Measurements from ENCODE around the gene ZNF213. TPM values are rescaled to one million over a fixed set of nuclear protein-coding genes. Genes with fewer than 3 reads are reported as not detected.

The ZNF213 gene
- total RNA-seq, 1 experiment from 2014 or later, result 12.3 TPM

DNA sequence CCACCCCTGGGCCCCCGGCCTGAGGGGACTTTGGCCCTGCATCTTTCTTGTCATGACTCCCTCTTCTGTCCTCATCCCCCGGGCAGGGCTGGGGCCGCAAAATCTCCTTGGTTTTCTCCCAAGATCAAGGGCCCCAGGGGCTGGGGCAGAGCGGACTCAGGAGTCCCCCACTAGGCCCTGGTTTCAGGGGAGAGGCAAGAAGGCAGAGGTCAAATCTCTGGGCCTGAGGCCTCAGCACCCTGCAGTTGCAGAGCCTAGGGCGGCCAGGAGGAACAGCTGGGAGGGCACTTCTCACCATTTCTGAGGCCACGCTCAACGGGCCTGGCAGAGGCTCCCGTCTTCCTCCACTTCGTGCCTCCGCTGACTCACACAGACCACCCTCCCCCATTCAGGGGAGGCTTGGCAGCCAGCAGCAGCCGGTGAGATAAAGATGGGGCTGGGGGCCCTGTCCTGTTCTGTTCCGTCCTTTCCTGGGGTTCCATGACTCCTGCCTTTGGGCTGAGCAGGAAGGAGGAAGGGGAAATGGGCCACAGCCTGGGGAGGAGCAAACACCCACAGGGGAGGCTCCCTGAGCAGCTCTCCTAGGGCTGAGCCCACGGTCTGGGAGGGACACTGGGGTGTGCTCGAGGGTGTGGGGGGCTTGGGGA lies 48.1 kb upstream of the ZNF213 start:
- intact Hi-C loops (cut with micrococcal nuclease; ENCODE audit: unreplicated experiment), result no loop called here
- ATAC-seq (no peak), DNase-seq (ENCODE audit: low read depth, low spot score) (no peak)
- in situ Hi-C loops (cut with HindIII; ENCODE audit: low pct_unique_long_range_greater_than_20kb, low sequenced_read_pairs), result no loop called here
- Histone ChIP-seq H3K27ac (ENCODE audit: low read length) (no peak overlapping the region), H3K4me3 (ENCODE audit: low read depth in 2 of 2, low read length in 2 of 2) (no peak overlapping the region), H3K27me3 (ENCODE audit: control insufficient read depth, insufficient read depth, low read length) (no peaks in the 10 kb centered on the region), H3K36me3 (ENCODE audit: control insufficient read depth, insufficient read depth, low read length) (no peaks in the 10 kb centered on the region), H3K4me1 (ENCODE audit: control insufficient read depth, insufficient read depth, low read length) (no peaks in the 10 kb centered on the region), H3K9me3 (ENCODE audit: control insufficient read depth, insufficient read depth, low read depth, low read length) (no peaks in the 10 kb centered on the region)
- TF ChIP-seq POLR2AphosphoS5 (IDR thresholded peaks at IDR 0.05; ENCODE audit: low read depth, low read length), result no peak
- no peak for TF ChIP-seq SIN3A (IDR thresholded peaks at IDR 0.05; ENCODE audit: borderline replicate concordance, insufficient read depth, low read depth, low read length)
- TF ChIP-seq, protein P1, sequence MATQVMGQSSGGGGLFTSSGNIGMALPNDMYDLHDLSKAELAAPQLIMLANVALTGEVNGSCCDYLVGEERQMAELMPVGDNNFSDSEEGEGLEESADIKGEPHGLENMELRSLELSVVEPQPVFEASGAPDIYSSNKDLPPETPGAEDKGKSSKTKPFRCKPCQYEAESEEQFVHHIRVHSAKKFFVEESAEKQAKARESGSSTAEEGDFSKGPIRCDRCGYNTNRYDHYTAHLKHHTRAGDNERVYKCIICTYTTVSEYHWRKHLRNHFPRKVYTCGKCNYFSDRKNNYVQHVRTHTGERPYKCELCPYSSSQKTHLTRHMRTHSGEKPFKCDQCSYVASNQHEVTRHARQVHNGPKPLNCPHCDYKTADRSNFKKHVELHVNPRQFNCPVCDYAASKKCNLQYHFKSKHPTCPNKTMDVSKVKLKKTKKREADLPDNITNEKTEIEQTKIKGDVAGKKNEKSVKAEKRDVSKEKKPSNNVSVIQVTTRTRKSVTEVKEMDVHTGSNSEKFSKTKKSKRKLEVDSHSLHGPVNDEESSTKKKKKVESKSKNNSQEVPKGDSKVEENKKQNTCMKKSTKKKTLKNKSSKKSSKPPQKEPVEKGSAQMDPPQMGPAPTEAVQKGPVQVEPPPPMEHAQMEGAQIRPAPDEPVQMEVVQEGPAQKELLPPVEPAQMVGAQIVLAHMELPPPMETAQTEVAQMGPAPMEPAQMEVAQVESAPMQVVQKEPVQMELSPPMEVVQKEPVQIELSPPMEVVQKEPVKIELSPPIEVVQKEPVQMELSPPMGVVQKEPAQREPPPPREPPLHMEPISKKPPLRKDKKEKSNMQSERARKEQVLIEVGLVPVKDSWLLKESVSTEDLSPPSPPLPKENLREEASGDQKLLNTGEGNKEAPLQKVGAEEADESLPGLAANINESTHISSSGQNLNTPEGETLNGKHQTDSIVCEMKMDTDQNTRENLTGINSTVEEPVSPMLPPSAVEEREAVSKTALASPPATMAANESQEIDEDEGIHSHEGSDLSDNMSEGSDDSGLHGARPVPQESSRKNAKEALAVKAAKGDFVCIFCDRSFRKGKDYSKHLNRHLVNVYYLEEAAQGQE (IDR thresholded peaks at IDR 0.05; ENCODE audit: insufficient read depth in 1 of 2, low read depth in 2 of 2, low read length in 1 of 2), result no peak
- TF ChIP-seq, protein P2, sequence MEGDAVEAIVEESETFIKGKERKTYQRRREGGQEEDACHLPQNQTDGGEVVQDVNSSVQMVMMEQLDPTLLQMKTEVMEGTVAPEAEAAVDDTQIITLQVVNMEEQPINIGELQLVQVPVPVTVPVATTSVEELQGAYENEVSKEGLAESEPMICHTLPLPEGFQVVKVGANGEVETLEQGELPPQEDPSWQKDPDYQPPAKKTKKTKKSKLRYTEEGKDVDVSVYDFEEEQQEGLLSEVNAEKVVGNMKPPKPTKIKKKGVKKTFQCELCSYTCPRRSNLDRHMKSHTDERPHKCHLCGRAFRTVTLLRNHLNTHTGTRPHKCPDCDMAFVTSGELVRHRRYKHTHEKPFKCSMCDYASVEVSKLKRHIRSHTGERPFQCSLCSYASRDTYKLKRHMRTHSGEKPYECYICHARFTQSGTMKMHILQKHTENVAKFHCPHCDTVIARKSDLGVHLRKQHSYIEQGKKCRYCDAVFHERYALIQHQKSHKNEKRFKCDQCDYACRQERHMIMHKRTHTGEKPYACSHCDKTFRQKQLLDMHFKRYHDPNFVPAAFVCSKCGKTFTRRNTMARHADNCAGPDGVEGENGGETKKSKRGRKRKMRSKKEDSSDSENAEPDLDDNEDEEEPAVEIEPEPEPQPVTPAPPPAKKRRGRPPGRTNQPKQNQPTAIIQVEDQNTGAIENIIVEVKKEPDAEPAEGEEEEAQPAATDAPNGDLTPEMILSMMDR (IDR thresholded peaks at IDR 0.05), result no peak
- no peak for TF ChIP-seq TCF7L2 (IDR thresholded peaks at IDR 0.05; ENCODE audit: low read depth, low read length)
- POLR2A ChIA-PET, result no interaction called here
- BruUV-seq (replicated peaks), result no TSS peak
- CTCF ChIA-PET, result interaction anchor here (1.2 kb wide), 1 partner anchor 11 kb away, joined by 4 read pairs; no protein-coding TSS in a partner anchor

DNA sequence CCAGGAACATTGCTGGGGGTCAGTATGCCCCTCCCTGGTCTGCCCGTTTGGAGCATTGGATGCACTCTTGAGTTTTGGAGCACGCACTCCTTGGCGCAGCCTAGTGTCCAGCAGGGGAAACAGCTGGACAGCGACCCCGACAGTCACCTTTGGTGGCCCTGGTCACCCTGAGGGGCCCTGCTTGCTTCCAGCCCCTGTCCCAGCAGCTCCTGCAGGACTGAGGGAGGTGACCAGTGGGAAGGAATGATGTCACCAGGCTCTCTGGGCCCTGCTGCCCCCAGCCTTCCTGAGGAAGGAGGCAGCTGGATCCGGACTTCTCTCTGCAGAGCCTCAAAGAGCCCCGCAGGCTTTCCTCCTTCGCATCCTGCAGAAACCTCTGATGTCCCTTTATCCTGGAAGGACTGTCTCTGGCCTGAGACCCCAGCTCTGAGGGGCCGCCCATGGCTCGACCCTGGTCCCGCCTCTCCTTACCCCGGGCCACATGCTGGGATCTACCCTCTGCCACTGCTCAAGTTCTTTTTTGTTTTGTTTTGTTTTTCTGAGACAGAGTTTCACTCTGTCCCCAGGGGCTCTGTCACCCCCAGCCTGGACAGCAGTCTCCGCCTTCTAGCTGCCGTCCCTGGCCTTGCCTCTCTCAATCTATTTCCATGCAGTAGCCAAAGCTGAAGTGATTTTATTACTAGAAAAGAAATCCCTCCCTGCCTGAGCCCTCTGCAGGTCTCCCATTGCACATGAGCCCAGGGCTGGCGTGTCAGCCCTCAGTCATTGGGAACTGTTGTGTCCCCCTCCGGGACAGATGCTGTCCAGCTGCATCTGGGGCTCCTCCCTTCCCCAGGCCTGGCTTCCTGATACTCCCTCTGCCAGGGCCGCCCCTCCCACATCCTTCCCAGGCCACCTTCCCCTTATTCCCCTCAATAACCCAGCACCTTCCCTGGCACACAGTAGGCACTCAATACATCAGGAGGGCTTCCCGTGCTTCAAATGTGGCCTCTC lies 47.3 kb upstream of the ZNF213 start:
- no peaks in the 10 kb centered on the region for H3K4me1 ChIP-seq (ENCODE audit: control insufficient read depth, insufficient read depth, low read length)
- peak; percentile 61 for ATAC-seq
- intact Hi-C loops (cut with micrococcal nuclease; ENCODE audit: unreplicated experiment) (no loop called here), in situ Hi-C loops (cut with HindIII; ENCODE audit: low pct_unique_long_range_greater_than_20kb, low sequenced_read_pairs) (no loop called here)
- no peaks in the 10 kb centered on the region for H3K27me3 ChIP-seq (ENCODE audit: control insufficient read depth, insufficient read depth, low read length)
- H3K9me3 ChIP-seq (ENCODE audit: control insufficient read depth, insufficient read depth, low read depth, low read length), result no peaks in the 10 kb centered on the region
- no peak for DNase-seq (ENCODE audit: low read depth, low spot score)
- H3K36me3 ChIP-seq (ENCODE audit: control insufficient read depth, insufficient read depth, low read length), result no peaks in the 10 kb centered on the region
- no peak overlapping the region for H3K27ac ChIP-seq (ENCODE audit: low read length)
- CTCF ChIA-PET, result interaction anchor here (0.6 to 1.2 kb wide), 2 partner anchors 10 to 28 kb away, joined by 3 to 4 read pairs; no protein-coding TSS in a partner anchor
- TF ChIP-seq, protein P2 (IDR thresholded peaks at IDR 0.05), result peak; percentile 68
- TF ChIP-seq SIN3A (IDR thresholded peaks at IDR 0.05; ENCODE audit: borderline replicate concordance, insufficient read depth, low read depth, low read length), result no peak
- TF ChIP-seq TCF7L2 (IDR thresholded peaks at IDR 0.05; ENCODE audit: low read depth, low read length), result no peak
- TF ChIP-seq, protein P1 (IDR thresholded peaks at IDR 0.05; ENCODE audit: insufficient read depth in 1 of 2, low read depth in 2 of 2, low read length in 1 of 2), result peak; percentile 23 to 66; a peak in 3 of 4 replicates
- no peak for TF ChIP-seq POLR2AphosphoS5 (IDR thresholded peaks at IDR 0.05; ENCODE audit: low read depth, low read length)
- BruUV-seq (replicated peaks), result no TSS peak
- POLR2A ChIA-PET, result no interaction called here
- no peak overlapping the region for H3K4me3 ChIP-seq (ENCODE audit: low read depth in 2 of 2, low read length in 2 of 2)

Measured in Panc1 (cell line).